PC-9 (cell line): ENCODE results near the gene SSX4B. TPM values are rescaled to one million over a fixed set of nuclear protein-coding genes. Genes with fewer than 3 reads are reported as not detected.
"Not testable (repeated sequence)": the region's sequence is repeated elsewhere in the genome, so short reads cannot be mapped to it uniquely, and the experiment has no call there.

Experiments used
- BruUV-seq: library from RNA; stranded (reverse); fragments of 400-500 nt; replicated peaks from 2 replicates; lab custom pipeline; 2021; lab: Mats Ljungman, UMichigan
- CTCF ChIA-PET: fragments of 300-600 bp; sonication (Branson Sonifier 250); formaldehyde crosslinking; loops from one replicate; lab custom pipeline; 2022; ENCODE audit warnings: antibody characterized with exemption; lab: Charles Lee
- POLR2A ChIA-PET: fragments of 300-600 bp; sonication (Branson Sonifier 250); formaldehyde crosslinking; loops from one replicate; lab custom pipeline; 2022; ENCODE audit warnings: antibody characterized with exemption; ENCODE audit not compliant: unreplicated experiment; lab: Charles Lee
- DNase-seq, 2 experiments: peaks; one replicate each; pipeline versions ENCODE4 v3.0.0 to v3.0.0-alpha.2; 2015 to 2022; ENCODE audit warnings: mixed read lengths in 1 of 2
- H2AFZ ChIP-seq: fragments of 200-600 bp; sonication (generic); 2 replicates; pipeline ENCODE4 v1.8.1; 2017; ENCODE audit warnings: antibody characterized with exemption
- H3F3A ChIP-seq: fragments of 200-600 bp; sonication (generic); 2 replicates; pipeline ENCODE4 v1.8.1; 2017; ENCODE audit warnings: antibody characterized with exemption, mild to moderate bottlenecking, low read depth; ENCODE audit not compliant: insufficient read depth
- H3K27ac ChIP-seq: fragments of 200-600 bp; sonication (generic); 2 replicates; pipeline ENCODE4 v1.6.1; 2016; ENCODE audit warnings: mixed run types
- H3K27me3 ChIP-seq: fragments of 200-600 bp; sonication (generic); 2 replicates; pipeline ENCODE4 v1.6.1; 2016; ENCODE audit warnings: low read depth, mixed run types; ENCODE audit not compliant: insufficient read depth
- H3K36me3 ChIP-seq: fragments of 200-600 bp; sonication (generic); 2 replicates; pipeline ENCODE4 v1.6.1; 2016; ENCODE audit warnings: low read depth, mixed run types
- H3K4me1 ChIP-seq: fragments of 200-600 bp; sonication (generic); replicated peaks from 2 replicates; pipeline ENCODE4 v1.6.1; 2016; ENCODE audit warnings: mixed run types; ENCODE audit not compliant: insufficient read depth
- H3K4me2 ChIP-seq: fragments of 200-600 bp; sonication (generic); 2 replicates; pipeline ENCODE4 v1.6.1; 2017; ENCODE audit warnings: mixed run types
- H3K4me3 ChIP-seq: fragments of 200-600 bp; sonication (generic); 2 replicates; pipeline ENCODE4 v1.6.1; 2016; ENCODE audit warnings: mixed run types
- H3K79me2 ChIP-seq: fragments of 200-600 bp; sonication (generic); 2 replicates; pipeline ENCODE4 v1.6.1; 2017; ENCODE audit warnings: low read depth, mixed run types
- H3K9me2 ChIP-seq: fragments of 200-600 bp; sonication (generic); 2 replicates; pipeline ENCODE4 v1.8.1; 2017; ENCODE audit warnings: mild to moderate bottlenecking; ENCODE audit not compliant: insufficient read depth
- H3K9me3 ChIP-seq: fragments of 200-600 bp; sonication (generic); 2 replicates; pipeline ENCODE4 v1.8.1; 2016; ENCODE audit warnings: low read depth; ENCODE audit not compliant: insufficient read depth
- H4K20me1 ChIP-seq: fragments of 200-600 bp; sonication (generic); 2 replicates; pipeline ENCODE4 v1.8.1; 2017; ENCODE audit not compliant: insufficient read depth
- EZH2 ChIP-seq: fragments of 200-600 bp; sonication (generic); IDR thresholded peaks from 2 replicates; pipeline ENCODE4 v1.8.0; 2017; ENCODE audit warnings: antibody characterized with exemption, low read depth
- intact Hi-C: fragments of 100-400 bp; cut with micrococcal nuclease; formaldehyde crosslinking; loops from one replicate; pipeline ENCODE4 v1.10.0; 2022; ENCODE audit not compliant: unreplicated experiment
- total RNA-seq: library from RNA; stranded (reverse); gene quantifications from 2 replicates; pipeline ENCODE4 v1.2.3, GENCODE V29; 2021
- TF ChIP-seq, protein P1 (sequence below): fragments of 200-600 bp; sonication (generic); conservative IDR thresholded peaks from 2 replicates; pipeline ENCODE4 v1.6.1; 2017; ENCODE audit warnings: mixed run types, antibody characterized with exemption, mild to moderate bottlenecking, moderate library complexity

Gene SSX4B
- total RNA-seq, 1 experiment from 2014 or later = not detected

DNA sequence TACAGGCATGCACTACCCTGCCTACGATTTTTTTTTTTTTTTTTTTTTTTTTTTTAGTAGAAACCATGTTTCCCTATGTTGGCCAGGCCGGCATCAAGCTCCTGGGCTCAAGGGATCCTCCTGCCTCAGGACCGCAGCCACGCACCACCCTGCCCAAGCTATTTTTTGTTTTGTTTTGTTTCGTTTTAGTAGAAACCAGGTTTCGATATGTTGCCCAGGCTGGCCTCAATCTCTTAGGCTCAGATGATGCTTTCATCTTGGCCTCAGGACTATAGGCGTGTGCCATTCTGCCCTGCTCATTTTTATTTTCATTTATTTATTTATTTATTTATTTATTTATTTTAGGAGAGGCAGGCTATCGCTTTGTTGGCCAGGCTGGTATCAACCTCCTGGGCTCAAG is 54.1 kb downstream of the SSX4B start:
- no peak for DNase-seq
- Histone ChIP-seq H2AFZ (no peak overlapping the region), H3K79me2 (no peaks in the 10 kb centered on the region), H3K4me1 (no peaks in the 10 kb centered on the region), H3K9me2 (no peaks in the 10 kb centered on the region), H4K20me1 (no peaks in the 10 kb centered on the region), H3K27me3 (no peaks in the 10 kb centered on the region), H3K4me3 (no peak overlapping the region), H3K27ac (no peak overlapping the region), H3K4me2 (no peak overlapping the region), H3K36me3 (no peaks in the 10 kb centered on the region), H3F3A (no peaks in the 10 kb centered on the region), H3K9me3 (no peaks in the 10 kb centered on the region)
- no TSS peak for BruUV-seq
- intact Hi-C loops = no loop called here
- TF ChIP-seq EZH2 = no peak
- TF ChIP-seq, protein P1, sequence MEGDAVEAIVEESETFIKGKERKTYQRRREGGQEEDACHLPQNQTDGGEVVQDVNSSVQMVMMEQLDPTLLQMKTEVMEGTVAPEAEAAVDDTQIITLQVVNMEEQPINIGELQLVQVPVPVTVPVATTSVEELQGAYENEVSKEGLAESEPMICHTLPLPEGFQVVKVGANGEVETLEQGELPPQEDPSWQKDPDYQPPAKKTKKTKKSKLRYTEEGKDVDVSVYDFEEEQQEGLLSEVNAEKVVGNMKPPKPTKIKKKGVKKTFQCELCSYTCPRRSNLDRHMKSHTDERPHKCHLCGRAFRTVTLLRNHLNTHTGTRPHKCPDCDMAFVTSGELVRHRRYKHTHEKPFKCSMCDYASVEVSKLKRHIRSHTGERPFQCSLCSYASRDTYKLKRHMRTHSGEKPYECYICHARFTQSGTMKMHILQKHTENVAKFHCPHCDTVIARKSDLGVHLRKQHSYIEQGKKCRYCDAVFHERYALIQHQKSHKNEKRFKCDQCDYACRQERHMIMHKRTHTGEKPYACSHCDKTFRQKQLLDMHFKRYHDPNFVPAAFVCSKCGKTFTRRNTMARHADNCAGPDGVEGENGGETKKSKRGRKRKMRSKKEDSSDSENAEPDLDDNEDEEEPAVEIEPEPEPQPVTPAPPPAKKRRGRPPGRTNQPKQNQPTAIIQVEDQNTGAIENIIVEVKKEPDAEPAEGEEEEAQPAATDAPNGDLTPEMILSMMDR = no peak
- ChIA-PET POLR2A (no interaction called here), CTCF (no interaction called here)

DNA sequence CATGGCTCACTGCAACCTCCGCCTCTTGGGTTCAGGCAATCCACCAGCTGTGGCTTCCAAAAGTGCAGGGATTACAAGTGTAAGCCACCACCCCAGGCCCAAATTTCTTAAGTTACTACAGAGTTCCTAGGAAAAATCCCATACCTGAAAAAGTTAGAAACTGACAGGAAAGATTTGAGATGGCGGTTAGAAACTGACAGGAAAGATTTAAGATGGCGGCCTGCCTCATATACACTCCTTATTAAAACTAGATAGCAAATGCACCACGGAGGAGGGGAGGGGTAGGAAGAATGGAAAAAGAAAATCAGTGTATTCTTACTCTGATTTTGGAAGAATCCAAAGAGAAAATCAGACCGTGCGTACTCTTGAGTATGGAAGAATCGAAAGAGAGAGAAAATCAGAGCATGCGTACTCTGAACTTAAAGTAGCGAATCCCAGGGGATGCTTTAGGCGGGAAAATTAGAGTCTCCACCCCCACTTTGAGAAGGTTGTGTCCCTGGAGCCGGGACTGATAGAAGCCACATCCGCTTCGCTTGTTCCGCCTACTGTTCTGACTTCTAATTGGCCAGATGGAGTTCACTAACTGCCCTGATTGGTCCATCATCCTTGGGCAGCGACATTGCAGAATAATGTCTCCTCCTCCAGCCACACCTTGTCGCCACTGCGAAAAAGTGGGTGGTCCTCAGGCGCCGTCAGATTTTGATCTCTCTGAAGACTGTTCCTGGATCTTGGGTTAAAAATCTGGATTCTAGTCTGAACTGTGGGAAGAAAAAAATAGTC is 55.3 kb downstream of the SSX4B start, which contains the start of gene SSX3:
Gene SSX3, minus strand, starts transcription at position 389 of the 780 bp plus-strand sequence. CDS start 1,454 bp downstream, outside the sequence.
- H3K36me3 ChIP-seq, H3K4me2 ChIP-seq, CTCF ChIA-PET, POLR2A ChIA-PET, DNase-seq, H3K79me2 ChIP-seq, H3K4me3 ChIP-seq, intact Hi-C loops, H2AFZ ChIP-seq, H3K9me2 ChIP-seq, BruUV-seq, H3K9me3 ChIP-seq, H3K4me1 ChIP-seq, H3K27me3 ChIP-seq, H4K20me1 ChIP-seq, H3K27ac ChIP-seq, H3F3A ChIP-seq: not testable (repeated sequence)

Other genes starting within 250 kb of the SSX4B start
- not detected in 2 replicates for gene SSX5, start 215.2 kb downstream of the SSX4B start, total RNA-seq
- not detected in 2 replicates for gene SSX1, start 156.6 kb downstream of the SSX4B start, total RNA-seq
- gene SSX3, start 55.3 kb downstream of the SSX4B start, total RNA-seq = not detected in 2 replicates
- gene SSX4, start 28.4 kb downstream of the SSX4B start, total RNA-seq = not detected in 2 replicates
- gene SLC38A5, start 58.3 kb upstream of the SSX4B start, total RNA-seq = 0.46 and 1.5 TPM in 2 replicates
- 35.7 and 44.0 TPM in 2 replicates for gene FTSJ1, start 64.2 kb upstream of the SSX4B start, total RNA-seq
- 11.9 and 14.1 TPM in 2 replicates for gene PORCN, start 97.0 kb upstream of the SSX4B start, total RNA-seq
- gene EBP, start 109.8 kb upstream of the SSX4B start, total RNA-seq = 88.1 and 113 TPM in 2 replicates
- 7.4 and 9.0 TPM in 2 replicates for gene TBC1D25, start 127.8 kb upstream of the SSX4B start, total RNA-seq
- 120 and 134 TPM in 2 replicates for gene RBM3, start 162.5 kb upstream of the SSX4B start, total RNA-seq
- gene WDR13, start 185.5 kb upstream of the SSX4B start, total RNA-seq = 28.6 and 43.9 TPM in 2 replicates